Breast epithelium (tissue), 3 donors: ENCODE measurements around the gene CST4.

Experiments
- POLR2A ChIP-seq: fragments of 450-650 bp; IDR thresholded peaks from one replicate; pipeline ENCODE4 v1.6.1; 2016; ENCODE audit warnings: antibody characterized with exemption, mild to moderate bottlenecking, moderate library complexity
- POLR2AphosphoS5 ChIP-seq, 3 donors: sonication (generic); formaldehyde crosslinking; IDR thresholded peaks; one replicate each; pipeline ENCODE4 v1.6.1; 2017; ENCODE audit warnings: antibody characterized with exemption in 3 of 3
- TF ChIP-seq, protein P1 (sequence below), 3 donors: fragments of 450-650 bp; IDR thresholded peaks; one replicate each; pipeline ENCODE4 v1.5.1; 2016 to 2017; ENCODE audit warnings: antibody characterized with exemption in 3 of 3, mild to moderate bottlenecking in 3 of 3, moderate library complexity in 3 of 3

DNA sequence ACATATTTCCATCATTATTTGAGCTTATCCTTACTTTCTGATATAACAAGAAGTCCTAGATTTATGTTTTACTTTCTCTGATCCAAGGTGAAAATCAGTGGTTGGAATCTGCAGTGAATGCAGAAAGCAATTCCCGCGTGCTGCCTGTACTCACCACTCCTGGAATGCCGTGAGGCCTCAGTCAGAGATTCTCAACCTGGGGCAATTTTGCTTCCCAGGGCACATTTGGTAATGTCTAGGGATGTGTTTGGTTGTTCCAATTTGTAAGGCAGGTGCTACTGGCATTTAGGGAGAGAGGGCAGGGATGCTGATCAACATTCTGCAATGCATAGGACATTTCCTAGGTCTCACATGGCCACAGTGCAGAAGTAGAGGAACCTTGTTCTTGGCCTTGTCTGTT, 23.9 kb downstream of the CST4 start:
- TF ChIP-seq, protein P1, sequence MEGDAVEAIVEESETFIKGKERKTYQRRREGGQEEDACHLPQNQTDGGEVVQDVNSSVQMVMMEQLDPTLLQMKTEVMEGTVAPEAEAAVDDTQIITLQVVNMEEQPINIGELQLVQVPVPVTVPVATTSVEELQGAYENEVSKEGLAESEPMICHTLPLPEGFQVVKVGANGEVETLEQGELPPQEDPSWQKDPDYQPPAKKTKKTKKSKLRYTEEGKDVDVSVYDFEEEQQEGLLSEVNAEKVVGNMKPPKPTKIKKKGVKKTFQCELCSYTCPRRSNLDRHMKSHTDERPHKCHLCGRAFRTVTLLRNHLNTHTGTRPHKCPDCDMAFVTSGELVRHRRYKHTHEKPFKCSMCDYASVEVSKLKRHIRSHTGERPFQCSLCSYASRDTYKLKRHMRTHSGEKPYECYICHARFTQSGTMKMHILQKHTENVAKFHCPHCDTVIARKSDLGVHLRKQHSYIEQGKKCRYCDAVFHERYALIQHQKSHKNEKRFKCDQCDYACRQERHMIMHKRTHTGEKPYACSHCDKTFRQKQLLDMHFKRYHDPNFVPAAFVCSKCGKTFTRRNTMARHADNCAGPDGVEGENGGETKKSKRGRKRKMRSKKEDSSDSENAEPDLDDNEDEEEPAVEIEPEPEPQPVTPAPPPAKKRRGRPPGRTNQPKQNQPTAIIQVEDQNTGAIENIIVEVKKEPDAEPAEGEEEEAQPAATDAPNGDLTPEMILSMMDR (IDR thresholded peaks at IDR 0.05) = no peak
- no peak for TF ChIP-seq POLR2AphosphoS5 (IDR thresholded peaks at IDR 0.05)
- no peak for TF ChIP-seq POLR2A
